NOMO-1 (cell line): Measurements from ENCODE around the gene TENT4A.

ENCODE experiments used
- DNase-seq, 2 experiments: peaks; one replicate each; lab custom pipeline; 2025; ENCODE audit not compliant: unreplicated experiment in 2 of 2; lab: John Stamatoyannopoulos, UW

Gene TENT4A

GRCh38 chr5:6749026-6749716 is 35.9 kb downstream of the TENT4A start:
- DNase-seq, result no peak

GRCh38 chr5:6750142-6750840 is 37.1 kb downstream of the TENT4A start:
- DNase-seq, result no peak

DNA sequence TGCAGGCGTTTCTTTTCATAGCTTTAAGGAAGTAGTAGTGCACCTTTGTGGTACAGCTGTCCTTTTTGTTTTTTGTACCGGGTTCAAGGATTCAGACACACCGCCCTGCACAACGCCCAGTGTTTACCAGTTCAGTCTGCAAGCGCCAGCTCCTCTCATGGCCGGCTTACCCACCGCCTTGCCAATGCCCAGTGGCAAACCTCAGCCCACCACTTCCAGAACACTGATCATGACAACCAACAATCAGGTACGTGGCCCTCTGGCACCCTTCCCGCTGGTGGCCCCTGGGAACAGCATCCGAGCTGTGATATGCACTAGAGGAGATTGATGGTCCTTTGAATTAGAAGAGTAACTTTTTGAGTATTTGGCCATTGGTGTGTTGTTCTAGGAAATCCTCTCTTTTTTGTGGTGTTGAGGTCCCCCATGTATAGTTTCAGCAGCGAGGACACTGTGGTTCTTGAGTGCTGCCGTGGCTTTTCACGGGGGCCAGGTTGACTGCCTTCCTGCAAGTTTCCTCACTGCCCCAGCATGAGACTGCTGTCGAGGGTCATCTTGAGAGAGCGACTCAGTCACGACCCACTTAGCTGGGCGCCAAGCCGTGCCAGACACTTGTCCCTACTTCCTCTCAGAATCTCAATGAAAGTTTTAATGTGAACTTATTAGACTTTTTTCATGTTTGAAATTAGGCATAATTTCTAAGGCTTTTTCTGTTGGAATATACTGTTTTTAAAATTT is 37.9 kb downstream of the TENT4A start:
- no peak for DNase-seq

GRCh38 chr5:6752236-6752635 is 39.0 kb downstream of the TENT4A start:
- no peak for DNase-seq

GRCh38 chr5:6752782-6753181 is 39.5 kb downstream of the TENT4A start:
- no peak for DNase-seq

DNA sequence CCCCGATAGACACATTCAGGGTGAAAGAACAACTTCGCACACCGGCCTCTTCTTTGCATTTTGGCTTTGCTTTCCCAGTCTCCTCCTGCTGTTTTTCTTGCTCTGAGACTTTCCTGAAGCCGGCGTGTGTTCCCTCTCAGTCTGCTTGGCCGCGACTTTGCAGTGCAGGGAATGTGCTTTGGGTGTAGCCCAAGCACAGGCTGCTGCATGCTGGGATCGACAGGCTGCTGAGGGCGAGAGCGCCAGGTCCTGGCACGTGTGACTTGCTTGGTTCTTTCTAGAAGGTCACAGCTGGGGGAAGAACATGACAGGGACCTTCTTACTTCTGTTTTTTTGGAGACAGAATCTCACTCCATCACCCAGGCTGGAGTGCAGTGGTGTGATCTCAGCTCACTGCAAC is 40.6 kb downstream of the TENT4A start:
- no peak for DNase-seq

DNA sequence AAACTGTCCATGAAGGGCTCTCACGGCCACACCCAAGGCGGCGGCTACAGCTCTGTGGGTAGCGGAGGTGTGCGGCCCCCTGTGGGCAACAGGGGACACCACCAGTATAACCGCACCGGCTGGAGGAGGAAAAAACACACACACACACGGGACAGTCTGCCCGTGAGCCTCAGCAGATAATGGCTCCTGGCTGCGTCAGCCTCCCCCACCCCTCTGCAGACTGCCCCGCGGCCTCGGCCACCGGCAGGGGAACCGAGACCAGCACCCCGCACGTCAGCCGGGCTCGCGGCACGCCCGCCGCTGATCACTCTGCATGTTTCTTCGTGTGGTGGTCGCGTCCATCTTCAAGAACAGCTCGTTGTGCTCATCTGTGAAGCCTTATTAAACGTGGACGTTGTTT is 41.5 kb downstream of the TENT4A start:
- no peak for DNase-seq

- no peak for DNase-seq
Observed at GRCh38 chr5:6755519-6755918, 42.3 kb downstream of the TENT4A start.

GRCh38 chr5:6755941-6756340 is 42.7 kb downstream of the TENT4A start:
- DNase-seq, result no peak

- no peak for DNase-seq
Observed at GRCh38 chr5:6757414-6757969, 44.3 kb downstream of the TENT4A start.

DNA sequence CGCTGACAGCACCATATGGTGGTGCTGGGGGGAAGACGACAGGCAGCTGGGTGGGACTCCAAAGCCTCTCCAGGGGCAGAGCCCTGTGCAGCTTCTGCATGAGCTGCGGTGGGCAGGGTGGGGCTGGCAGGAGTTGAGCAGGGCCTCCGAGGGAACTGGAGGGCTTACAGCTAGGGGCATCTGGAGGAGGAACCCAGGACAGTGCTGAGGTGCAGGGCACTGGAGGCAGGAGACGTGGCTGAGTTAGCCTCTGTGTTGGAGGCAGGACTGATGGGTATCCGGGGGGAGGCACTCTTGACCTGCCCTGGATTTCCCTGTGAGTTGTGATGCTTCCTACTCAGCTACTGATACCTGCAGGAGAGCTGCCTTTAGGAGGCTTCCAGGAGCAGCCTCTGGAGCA is 45.0 kb downstream of the TENT4A start:
- no peak for DNase-seq

DNA sequence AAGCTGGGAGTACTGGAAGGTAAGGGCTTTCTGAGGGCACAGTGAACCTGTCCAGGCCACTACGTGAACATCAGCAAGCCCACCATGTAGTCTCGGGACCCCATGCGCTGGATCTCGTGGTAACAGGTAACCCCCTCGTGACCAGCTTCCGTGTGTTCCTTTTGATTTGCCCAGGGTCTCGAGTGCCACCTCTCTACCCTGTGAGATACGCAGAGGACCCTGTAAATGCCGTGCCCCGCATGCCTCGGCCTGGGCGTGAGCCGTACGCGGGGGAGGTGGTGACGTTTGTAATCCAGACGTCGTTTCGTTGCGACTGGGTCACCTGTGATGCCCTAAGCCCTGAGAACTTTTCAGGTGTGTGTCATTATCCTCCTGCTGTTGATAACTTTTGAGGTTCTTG is 45.5 kb downstream of the TENT4A start:
- DNase-seq, result no peak

DNA sequence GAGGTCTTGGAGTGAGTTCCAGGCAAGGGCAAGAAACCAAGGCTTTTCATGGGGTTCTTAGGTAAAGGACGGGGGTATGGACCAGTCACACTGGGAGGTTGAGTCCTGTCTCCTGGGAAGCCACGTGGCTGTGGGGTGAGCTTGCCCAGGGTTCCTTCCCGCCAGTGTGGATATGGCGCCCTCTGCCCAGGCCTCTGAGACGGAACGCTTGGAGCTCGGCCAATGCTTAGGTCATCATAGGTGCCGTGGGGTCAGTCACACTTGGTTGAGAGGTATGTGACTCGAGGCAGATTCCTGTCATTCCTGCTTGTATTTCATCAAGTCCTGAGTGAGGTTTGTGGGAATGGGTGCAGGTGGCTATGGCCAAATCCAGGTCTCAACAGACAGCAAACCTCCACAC is 46.2 kb downstream of the TENT4A start:
- DNase-seq, result no peak

GRCh38 chr5:6759983-6760382 is 46.8 kb downstream of the TENT4A start:
- DNase-seq, result no peak

DNA sequence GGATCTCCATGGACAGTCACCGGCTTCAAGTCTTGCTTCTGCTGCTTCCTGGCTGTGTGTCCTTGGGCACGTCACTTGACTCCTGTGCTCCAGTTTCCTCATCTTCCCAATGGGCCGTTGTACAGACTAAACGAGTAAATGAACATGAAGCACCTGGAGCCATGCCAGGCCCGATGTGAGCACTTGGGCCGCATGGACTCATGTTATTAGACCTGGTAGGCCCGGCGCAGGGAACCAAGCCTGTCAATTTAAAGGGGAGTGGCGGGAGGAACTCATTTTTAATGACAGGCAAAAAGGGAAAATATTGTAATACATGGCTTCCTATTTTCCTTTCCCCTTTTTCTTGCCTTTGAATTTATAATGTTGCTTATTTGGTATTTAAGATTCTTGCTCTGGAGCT is 47.5 kb downstream of the TENT4A start:
- DNase-seq, result peak in 1 of 2 experiments; percentile 39

DNA sequence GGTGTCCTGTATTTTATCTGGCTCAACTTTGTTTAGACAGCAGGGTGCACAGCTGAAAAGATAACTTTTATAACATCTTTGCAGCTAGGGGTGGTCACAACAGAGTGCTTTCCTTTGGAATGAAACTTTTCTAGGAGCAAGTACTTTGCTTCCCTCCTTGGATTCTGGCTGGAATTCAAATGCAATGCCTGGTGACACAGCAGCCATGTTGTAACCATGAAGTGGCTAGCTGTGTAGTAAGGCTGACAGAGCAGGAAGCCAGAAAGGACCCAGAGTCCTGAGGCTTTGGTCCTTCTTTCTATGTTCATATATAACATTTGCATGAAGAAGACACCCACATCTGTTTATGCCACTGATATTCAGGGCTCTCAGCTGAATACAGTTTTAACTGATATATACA is 48.1 kb downstream of the TENT4A start:
- no peak for DNase-seq

DNA sequence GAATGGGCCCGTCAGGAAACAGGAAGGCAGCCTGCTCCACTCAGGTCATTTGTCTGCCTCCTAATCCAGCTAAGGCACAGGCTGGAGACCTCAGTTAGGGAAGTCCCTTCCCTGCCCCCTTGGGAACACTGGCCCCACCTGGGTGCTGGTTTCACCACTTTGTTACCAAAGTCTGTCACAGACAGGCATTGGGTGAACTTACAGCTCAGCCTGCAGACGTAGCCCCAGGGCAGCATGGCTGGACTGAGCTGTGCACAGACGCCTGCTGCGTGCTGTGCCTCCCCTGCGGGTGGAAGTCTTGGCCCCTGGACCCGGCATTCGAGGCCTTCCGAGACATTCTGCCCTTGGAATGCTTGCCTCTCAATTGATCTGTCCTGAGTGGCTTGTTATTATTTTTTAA is 48.9 kb downstream of the TENT4A start:
- no peak for DNase-seq

- no peak for DNase-seq
Observed at GRCh38 chr5:6762697-6763096, 49.5 kb downstream of the TENT4A start.

- no peak for DNase-seq
Observed at GRCh38 chr5:6763191-6763590, 50.0 kb downstream of the TENT4A start.

DNA sequence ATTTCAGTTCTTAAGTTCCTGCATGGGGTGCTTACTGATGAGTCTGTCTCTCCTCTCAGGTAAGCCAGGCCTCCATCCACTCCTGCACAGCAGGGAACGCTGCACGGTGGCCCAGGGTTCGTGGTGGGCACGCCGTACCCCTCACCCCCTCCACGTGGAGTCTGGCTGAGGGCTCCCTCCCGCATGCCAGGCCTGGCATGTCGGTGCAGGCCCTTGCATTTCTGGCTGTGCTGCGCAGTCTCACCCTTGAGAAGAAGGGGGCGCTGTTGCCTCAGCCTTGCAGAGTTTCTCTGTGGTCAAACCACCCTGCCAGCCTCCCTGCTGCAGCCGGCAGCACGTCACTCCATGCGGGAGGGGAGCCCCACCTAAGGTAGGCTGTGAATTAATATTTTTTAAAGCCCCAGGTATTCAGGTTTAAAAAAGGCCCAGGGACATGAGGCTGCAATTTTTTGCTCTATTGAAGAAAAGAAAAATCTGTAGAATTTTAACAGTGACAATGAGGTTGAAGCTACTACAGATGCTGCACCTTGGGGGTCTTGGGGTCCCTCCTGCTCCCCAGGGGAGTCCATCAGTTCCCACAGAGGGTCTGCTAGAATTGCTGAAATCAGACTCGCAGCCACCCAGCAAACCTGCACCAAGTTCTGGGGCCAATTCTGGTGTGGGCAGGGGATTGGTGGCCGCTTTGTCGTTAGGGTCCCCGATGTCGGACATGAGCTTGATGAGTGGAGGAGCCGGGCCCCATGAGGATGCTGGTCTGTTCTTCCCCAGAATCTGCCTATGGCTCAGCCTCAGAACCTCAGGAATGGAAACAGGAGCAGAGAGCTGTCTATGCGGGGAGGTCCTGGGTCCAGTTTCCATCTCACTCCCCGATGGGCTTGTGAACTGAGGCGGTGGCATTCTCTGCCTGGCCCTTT is 52.6 kb downstream of the TENT4A start:
- peak; percentile 94 for DNase-seq
